ENCODE results near the gene CEP131. TPM values are rescaled to one million over a fixed set of nuclear protein-coding genes. Genes with fewer than 3 reads are reported as not detected.

The CEP131 gene
- total RNA-seq, 4 donors from 2014 or later: 5.7 to 21.3 (median 6.8) TPM

DNA sequence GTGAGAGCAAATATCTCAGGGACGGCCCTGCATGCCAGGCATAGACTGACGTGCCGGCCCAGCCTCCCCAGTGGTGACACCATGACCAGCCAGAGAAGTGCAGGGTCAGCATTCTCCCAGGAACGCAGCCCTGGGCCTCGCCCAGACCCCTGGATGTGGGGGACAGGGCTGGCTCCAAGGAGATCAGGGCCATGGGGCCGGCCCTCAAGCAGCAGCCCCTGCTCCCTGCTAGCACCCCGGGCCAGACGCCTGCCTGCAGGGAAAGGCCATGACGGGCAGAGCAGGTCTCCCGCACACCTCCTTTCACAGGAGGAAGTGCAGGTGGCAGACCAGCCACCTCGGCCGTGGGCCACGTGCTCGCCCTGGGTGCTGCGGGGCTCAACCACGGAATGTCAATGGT is 25.9 kb upstream of the CEP131 start:
- in situ Hi-C loops (cut with MboI; ENCODE audit: low pct_ligation_motif_present in 1 of 4, low pct_unique_long_range_greater_than_20kb in 1 of 4, low sequenced_read_pairs in 3 of 4) (no loop called here), intact Hi-C loops (cut with DNase I; ENCODE audit: low total_unique reads) (no loop called here)
- TF ChIP-seq POLR2A (IDR thresholded peaks at IDR 0.05) (no peak), POLR2AphosphoS5 (IDR thresholded peaks at IDR 0.05) (no peak), EP300 (IDR thresholded peaks at IDR 0.05; ENCODE audit: low read depth) (no peak)
- TF ChIP-seq, protein P1, sequence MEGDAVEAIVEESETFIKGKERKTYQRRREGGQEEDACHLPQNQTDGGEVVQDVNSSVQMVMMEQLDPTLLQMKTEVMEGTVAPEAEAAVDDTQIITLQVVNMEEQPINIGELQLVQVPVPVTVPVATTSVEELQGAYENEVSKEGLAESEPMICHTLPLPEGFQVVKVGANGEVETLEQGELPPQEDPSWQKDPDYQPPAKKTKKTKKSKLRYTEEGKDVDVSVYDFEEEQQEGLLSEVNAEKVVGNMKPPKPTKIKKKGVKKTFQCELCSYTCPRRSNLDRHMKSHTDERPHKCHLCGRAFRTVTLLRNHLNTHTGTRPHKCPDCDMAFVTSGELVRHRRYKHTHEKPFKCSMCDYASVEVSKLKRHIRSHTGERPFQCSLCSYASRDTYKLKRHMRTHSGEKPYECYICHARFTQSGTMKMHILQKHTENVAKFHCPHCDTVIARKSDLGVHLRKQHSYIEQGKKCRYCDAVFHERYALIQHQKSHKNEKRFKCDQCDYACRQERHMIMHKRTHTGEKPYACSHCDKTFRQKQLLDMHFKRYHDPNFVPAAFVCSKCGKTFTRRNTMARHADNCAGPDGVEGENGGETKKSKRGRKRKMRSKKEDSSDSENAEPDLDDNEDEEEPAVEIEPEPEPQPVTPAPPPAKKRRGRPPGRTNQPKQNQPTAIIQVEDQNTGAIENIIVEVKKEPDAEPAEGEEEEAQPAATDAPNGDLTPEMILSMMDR (IDR thresholded peaks at IDR 0.05): no peak
- no peak for DNase-seq
- 83% methylated on average over 9 of the region's 16 CpGs; no CpG with 5 or more reads in 1 of the 2 donors for WGBS, 2 donors (ENCODE audit: low coverage in 1 of 2)
- Histone ChIP-seq H3K27ac (no peak overlapping the region), H3K36me3 (no peaks in the 10 kb centered on the region), H3K27me3 (no peaks in the 10 kb centered on the region), H3K9me3 (no peaks in the 10 kb centered on the region), H3K4me1 (peaks cover 0 to 33% (median 29%) of the 10 kb centered on the region in 4 donors), H3K4me3 (no peak overlapping the region)

DNA sequence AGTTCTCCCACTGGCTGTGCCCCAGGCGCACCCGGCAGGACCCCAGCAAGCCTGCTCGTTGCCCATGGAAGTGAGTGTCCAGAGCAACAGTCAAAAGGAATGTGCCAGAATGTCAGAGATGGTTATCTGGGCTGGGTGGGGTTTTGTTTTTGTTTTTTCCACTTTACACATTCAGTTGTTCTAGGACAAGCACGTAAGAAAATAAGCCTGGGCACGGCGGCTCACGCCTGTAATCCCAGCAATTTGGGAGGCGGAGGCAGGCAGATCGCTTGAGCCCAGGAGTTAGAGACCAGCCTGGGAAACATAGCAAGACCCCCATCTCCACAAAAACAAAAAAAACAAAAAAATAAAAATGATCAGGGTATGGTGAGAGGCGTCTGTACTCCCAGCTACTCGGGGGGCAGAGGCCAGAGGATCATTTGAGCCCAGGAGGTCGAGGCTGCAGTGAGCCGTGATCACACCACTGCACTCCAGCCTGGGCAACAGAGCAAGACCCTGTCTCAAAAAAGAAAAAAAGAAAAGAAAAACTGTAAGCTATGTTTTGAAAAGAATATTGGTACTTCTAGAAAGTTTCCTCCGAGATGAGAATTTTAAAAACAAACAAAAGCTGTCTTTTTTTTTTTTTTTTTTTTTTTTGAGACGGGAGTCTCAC is 24.7 kb upstream of the CEP131 start:
- Histone ChIP-seq H3K27ac (no peak overlapping the region), H3K4me1 (peaks cover 0 to 25% (median 21%) of the 10 kb centered on the region in 4 donors), H3K27me3 (no peaks in the 10 kb centered on the region), H3K36me3 (no peaks in the 10 kb centered on the region), H3K4me3 (no peak overlapping the region), H3K9me3 (no peaks in the 10 kb centered on the region)
- in situ Hi-C loops (cut with MboI; ENCODE audit: low pct_ligation_motif_present in 1 of 4, low pct_unique_long_range_greater_than_20kb in 1 of 4, low sequenced_read_pairs in 3 of 4) (no loop called here), intact Hi-C loops (cut with DNase I; ENCODE audit: low total_unique reads) (no loop called here)
- DNase-seq: no peak
- TF ChIP-seq POLR2AphosphoS5 (IDR thresholded peaks at IDR 0.05) (no peak), EP300 (IDR thresholded peaks at IDR 0.05; ENCODE audit: low read depth) (no peak), POLR2A (IDR thresholded peaks at IDR 0.05) (no peak)
- TF ChIP-seq, protein P1 (IDR thresholded peaks at IDR 0.05): no peak
- 89 to 92% methylated on average over 2 to 12 of the region's 15 CpGs for WGBS, 2 donors (ENCODE audit: low coverage in 1 of 2)

DNA sequence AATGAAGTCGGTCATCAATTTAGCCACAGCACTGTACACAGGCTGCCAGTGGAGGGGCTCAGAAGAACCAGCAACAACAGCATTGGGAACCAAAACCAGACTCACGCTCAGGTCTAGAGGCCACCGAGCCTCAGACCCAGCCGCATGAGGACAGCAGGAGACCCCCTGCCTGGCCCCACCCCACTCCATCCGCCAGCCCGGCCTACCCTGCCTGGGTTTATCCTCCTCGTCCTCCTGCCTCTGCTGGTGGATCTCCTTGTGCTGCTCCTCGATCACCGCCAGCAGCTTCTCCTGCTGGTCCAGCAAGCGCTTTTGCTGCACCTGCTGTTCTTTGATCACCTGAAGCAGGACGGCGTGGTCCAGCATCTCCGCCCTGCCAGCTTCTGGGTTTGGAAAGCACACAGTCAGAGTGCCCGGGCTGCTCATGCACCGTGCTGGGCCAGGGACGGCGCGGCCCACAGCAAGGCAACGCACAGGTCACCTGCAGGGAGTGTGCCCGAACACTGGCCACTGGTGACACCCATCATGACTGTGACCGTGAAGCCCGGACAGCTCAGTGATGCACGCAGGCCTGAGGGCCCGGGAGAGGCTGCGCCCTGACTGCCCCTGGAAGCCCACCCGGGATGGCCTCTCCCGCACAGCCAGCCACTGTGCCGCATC is 24.0 kb upstream of the CEP131 start:
- Histone ChIP-seq H3K36me3 (no peaks in the 10 kb centered on the region), H3K27ac (no peak overlapping the region), H3K27me3 (no peaks in the 10 kb centered on the region), H3K4me3 (no peak overlapping the region), H3K4me1 (peaks cover 0 to 19% (median 14%) of the 10 kb centered on the region in 4 donors), H3K9me3 (no peaks in the 10 kb centered on the region)
- intact Hi-C loops (cut with DNase I; ENCODE audit: low total_unique reads): no loop called here
- in situ Hi-C loops (cut with MboI; ENCODE audit: low pct_ligation_motif_present in 1 of 4, low pct_unique_long_range_greater_than_20kb in 1 of 4, low sequenced_read_pairs in 3 of 4): no loop called here
- DNase-seq: no peak
- TF ChIP-seq, protein P1 (IDR thresholded peaks at IDR 0.05): no peak
- no peak for TF ChIP-seq EP300 (IDR thresholded peaks at IDR 0.05; ENCODE audit: low read depth)
- no peak for TF ChIP-seq POLR2AphosphoS5 (IDR thresholded peaks at IDR 0.05)
- no peak for TF ChIP-seq POLR2A (IDR thresholded peaks at IDR 0.05)
- 95% methylated on average over 24 of the region's 28 CpGs; no CpG with 5 or more reads in 1 of the 2 donors for WGBS, 2 donors (ENCODE audit: low coverage in 1 of 2)

DNA sequence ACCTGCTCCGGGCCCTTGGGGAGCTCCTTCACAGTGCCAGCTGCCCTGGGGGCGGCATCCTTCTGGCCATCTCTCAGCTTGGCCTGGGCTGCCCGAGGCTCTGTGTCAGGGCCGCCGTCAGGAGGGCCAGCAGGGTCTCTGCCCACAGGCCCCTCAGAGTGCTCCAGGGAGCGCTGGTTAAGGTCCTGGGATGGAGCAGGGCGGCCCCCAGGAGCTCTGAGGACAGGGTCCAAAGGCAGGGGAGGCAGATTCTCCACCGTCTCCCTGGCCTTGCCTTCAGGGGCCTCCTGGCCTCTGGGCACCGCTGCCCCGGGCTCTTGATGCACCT is 23.5 kb upstream of the CEP131 start:
- Histone ChIP-seq H3K4me3 (no peak overlapping the region), H3K4me1 (peaks cover 0 to 14% (median 11%) of the 10 kb centered on the region in 4 donors), H3K27ac (no peak overlapping the region), H3K9me3 (no peaks in the 10 kb centered on the region), H3K27me3 (no peaks in the 10 kb centered on the region), H3K36me3 (no peaks in the 10 kb centered on the region)
- intact Hi-C loops (cut with DNase I; ENCODE audit: low total_unique reads) (no loop called here), in situ Hi-C loops (cut with MboI; ENCODE audit: low pct_ligation_motif_present in 1 of 4, low pct_unique_long_range_greater_than_20kb in 1 of 4, low sequenced_read_pairs in 3 of 4) (no loop called here)
- TF ChIP-seq POLR2AphosphoS5 (IDR thresholded peaks at IDR 0.05): no peak
- no peak for TF ChIP-seq EP300 (IDR thresholded peaks at IDR 0.05; ENCODE audit: low read depth)
- no peak for TF ChIP-seq POLR2A (IDR thresholded peaks at IDR 0.05)
- TF ChIP-seq, protein P1 (IDR thresholded peaks at IDR 0.05): no peak
- 95% methylated on average over 3 of the region's 10 CpGs; no CpG with 5 or more reads in 1 of the 2 donors for WGBS, 2 donors (ENCODE audit: low coverage in 1 of 2)
- DNase-seq: no peak
